Cardiac muscle cell (in vitro differentiated cells and primary cell): ENCODE measurements around the gene SLC16A9. TPM values are rescaled to one million over a fixed set of nuclear protein-coding genes. Genes with fewer than 3 reads are reported as not detected.

Experiments
- DNase-seq, 2 donors: peaks; one replicate each; pipeline versions ENCODE4 v3.0.0 to v3.0.0-alpha.2; 2010 to 2017; ENCODE audit warnings: low read depth in 1 of 2, low spot score in 1 of 2
- H3K27ac ChIP-seq: fragments of 200-600 bp; sonication (generic); 2 replicates; pipeline ENCODE4 v1.5.1; 2016
- H3K27me3 ChIP-seq: fragments of 200-600 bp; sonication (generic); 2 replicates; pipeline ENCODE4 v1.6.0; 2016; ENCODE audit warnings: control low read depth
- H3K36me3 ChIP-seq: fragments of 200-600 bp; sonication (generic); 2 replicates; pipeline ENCODE4 v1.5.1; 2016; ENCODE audit warnings: control low read depth
- H3K4me1 ChIP-seq: fragments of 200-600 bp; sonication (generic); 2 replicates; pipeline ENCODE4 v1.8.1; 2017; ENCODE audit warnings: low read depth, mild to moderate bottlenecking, mixed run types
- H3K4me3 ChIP-seq: fragments of 200-600 bp; sonication (generic); 2 replicates; pipeline ENCODE4 v1.5.1; 2016; ENCODE audit warnings: mild to moderate bottlenecking
- H3K9me3 ChIP-seq: fragments of 200-600 bp; sonication (generic); 2 replicates; pipeline ENCODE4 v1.5.1; 2017; ENCODE audit warnings: low read depth, mild to moderate bottlenecking, control low read depth
- CTCF ChIP-seq: IDR thresholded peaks from 2 replicates; pipeline ENCODE4 v1.5.1; 2012; ENCODE audit warnings: low read depth, mild to moderate bottlenecking, low read length
- polyA plus RNA-seq: library from polyadenylated mRNA; unstranded; fragments of >200 nt; fragmentation: Nextera tagmentation; extraction: Ambion mirVana; gene quantifications from 2 replicates; pipeline ENCODE4 v1.2.1, GENCODE V29; 2016
- total RNA-seq: library from RNA; depleted of rRNA; stranded (reverse); fragments of >200 nt; gene quantifications from 2 replicates; pipeline ENCODE4 v1.2.3, GENCODE V29; 2016

Gene SLC16A9
- total and polyA plus RNA-seq, 2 experiments from 2014 or later, result 3.0 to 3.5 TPM

- TF ChIP-seq CTCF, result no peak
- no peak for DNase-seq
- H3K4me1 ChIP-seq, result no peaks in the 10 kb centered on the region
- no peaks in the 10 kb centered on the region for H3K36me3 ChIP-seq
- H3K9me3 ChIP-seq, result no peaks in the 10 kb centered on the region
- H3K27ac ChIP-seq, result no peak overlapping the region
- H3K27me3 ChIP-seq, result no peaks in the 10 kb centered on the region
- no peak overlapping the region for H3K4me3 ChIP-seq
These were observed 74.0 kb downstream of the SLC16A9 start for GRCh38 chr10:59635502-59636290.

GRCh38 chr10:59634102-59634501 is 75.5 kb downstream of the SLC16A9 start:
- H3K4me3 ChIP-seq, result no peak overlapping the region
- H3K4me1 ChIP-seq, result no peaks in the 10 kb centered on the region
- no peaks in the 10 kb centered on the region for H3K27me3 ChIP-seq
- no peaks in the 10 kb centered on the region for H3K9me3 ChIP-seq
- DNase-seq, result no peak
- H3K36me3 ChIP-seq, result no peaks in the 10 kb centered on the region
- TF ChIP-seq CTCF, result no peak
- no peak overlapping the region for H3K27ac ChIP-seq

- no peak overlapping the region for H3K27ac ChIP-seq
- DNase-seq, result no peak
- no peak for TF ChIP-seq CTCF
These were observed 76.6 kb downstream of the SLC16A9 start for GRCh38 chr10:59633063-59633462.

DNA sequence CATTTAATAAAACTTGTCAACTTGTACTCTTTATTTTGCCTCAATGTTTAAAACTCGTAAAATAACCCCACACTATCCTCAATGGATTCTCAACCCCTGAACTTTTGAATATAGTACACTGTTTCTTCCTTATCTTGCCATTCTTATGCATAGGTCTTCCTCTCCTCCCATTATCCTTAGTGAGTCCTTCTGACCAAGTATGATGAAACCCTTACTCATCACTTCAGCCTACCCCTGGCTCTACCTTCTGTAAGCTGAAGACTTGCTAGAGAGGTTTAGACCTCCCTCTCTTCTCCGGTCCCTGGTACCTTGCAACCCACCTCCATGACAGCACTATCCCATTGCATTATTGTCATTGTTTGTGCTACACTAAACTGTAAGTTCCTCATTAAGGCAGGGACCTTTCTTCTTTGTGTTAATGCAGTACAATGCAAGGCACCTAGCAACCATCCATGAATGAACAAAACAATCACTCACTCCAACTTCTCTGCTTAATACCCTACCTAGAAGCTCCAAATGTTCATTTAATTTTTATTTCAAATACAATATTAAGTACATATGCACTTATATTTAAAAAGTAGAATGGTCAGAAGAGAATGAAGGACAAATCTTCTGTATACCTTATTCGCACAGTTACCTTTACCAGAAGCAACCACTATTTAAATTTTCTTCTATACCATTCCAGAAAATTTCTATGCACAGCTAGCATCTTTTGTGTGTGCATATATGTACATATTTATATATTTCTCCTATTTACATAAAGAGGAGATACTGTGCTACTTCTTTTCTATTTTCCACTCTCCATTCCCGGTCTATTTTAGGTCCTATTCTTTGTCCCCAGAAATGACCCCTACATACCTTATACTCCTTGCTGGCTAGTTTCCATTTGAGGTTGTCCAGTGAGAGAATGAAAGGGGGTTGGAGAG is 77.5 kb downstream of the SLC16A9 start:
- Histone ChIP-seq H3K9me3 (no peaks in the 10 kb centered on the region), H3K4me3 (no peak overlapping the region), H3K36me3 (no peaks in the 10 kb centered on the region), H3K4me1 (no peaks in the 10 kb centered on the region), H3K27ac (no peak overlapping the region), H3K27me3 (no peaks in the 10 kb centered on the region)
- no peak for DNase-seq
- no peak for TF ChIP-seq CTCF

More at GRCh38 chr10:59633063-59633462, 76.6 kb downstream of the SLC16A9 start:
- H3K36me3 ChIP-seq, result no peaks in the 10 kb centered on the region
- no peak overlapping the region for H3K4me3 ChIP-seq
- H3K27me3 ChIP-seq, result no peaks in the 10 kb centered on the region
- no peaks in the 10 kb centered on the region for H3K9me3 ChIP-seq
- H3K4me1 ChIP-seq, result no peaks in the 10 kb centered on the region

- H3K27ac ChIP-seq, result no peak overlapping the region
- no peak overlapping the region for H3K4me3 ChIP-seq
- H3K9me3 ChIP-seq, result no peaks in the 10 kb centered on the region
- no peaks in the 10 kb centered on the region for H3K36me3 ChIP-seq
- no peaks in the 10 kb centered on the region for H3K4me1 ChIP-seq
- TF ChIP-seq CTCF, result no peak
- DNase-seq, result no peak
- H3K27me3 ChIP-seq, result no peaks in the 10 kb centered on the region
These were observed 78.4 kb downstream of the SLC16A9 start for GRCh38 chr10:59631237-59631636.
